Effector CD8-positive, alpha-beta T cell (primary cell): ENCODE measurements around the gene DNASE1L2.

ENCODE experiments used
- DNase-seq: peaks from one replicate; lab custom pipeline; 2025; lab: John Stamatoyannopoulos, UW

Gene DNASE1L2

DNA sequence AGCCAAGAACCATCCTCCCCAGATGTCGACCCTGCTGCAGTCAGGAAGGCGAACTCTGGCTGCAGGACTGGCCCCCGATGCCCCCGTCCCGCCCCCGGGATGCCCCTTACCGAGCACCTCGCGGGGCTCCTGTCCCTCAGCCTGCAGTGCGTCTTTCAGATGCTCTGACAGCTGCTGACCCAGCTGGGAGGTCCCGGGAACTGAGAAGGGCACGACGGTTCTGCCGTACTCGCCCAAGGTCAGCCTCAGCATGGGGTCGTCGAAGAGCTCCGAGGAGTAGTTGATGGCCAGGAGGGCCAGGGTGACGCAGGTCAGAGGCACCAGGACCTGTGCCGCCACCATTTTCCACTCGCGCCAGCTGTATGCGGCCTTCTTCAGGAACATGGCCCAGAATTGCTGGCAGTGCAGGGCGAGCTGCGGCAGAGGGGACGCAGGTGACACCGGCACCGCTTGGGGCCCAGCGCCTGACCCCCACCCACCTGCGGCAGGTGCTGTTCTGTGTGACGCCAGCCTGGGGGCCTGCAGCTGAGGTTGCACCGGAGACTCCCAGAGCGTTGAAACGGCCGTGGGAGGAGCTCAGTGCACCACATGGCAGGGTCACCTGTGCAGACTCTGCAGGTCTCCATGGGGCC is 51.8 kb downstream of the DNASE1L2 start:
- DNase-seq, result no peak
